HEK293T (cell line): ENCODE measurements around the gene DCANP1.

ENCODE experiments used
- ARNT ChIP-seq: fragments of 450-650 bp; IDR thresholded peaks from 2 replicates; pipeline ENCODE4 v1.6.1; 2017; ENCODE audit warnings: mild to moderate bottlenecking
- BHLHE40 ChIP-seq: fragments of 450-650 bp; IDR thresholded peaks from 2 replicates; pipeline ENCODE4 v1.6.1; 2016; ENCODE audit warnings: mild to moderate bottlenecking, moderate library complexity, borderline replicate concordance
- CTBP1 ChIP-seq: fragments of 450-650 bp; IDR thresholded peaks from 2 replicates; pipeline ENCODE4 v1.6.1; 2016; ENCODE audit warnings: borderline replicate concordance
- ELF4 ChIP-seq: fragments of 450-650 bp; IDR thresholded peaks from 2 replicates; pipeline ENCODE4 v1.6.1; 2017; ENCODE audit warnings: antibody characterized with exemption
- FOXA1 ChIP-seq: fragments of 450-650 bp; IDR thresholded peaks from 2 replicates; pipeline ENCODE4 v1.6.1; 2016; ENCODE audit warnings: mild to moderate bottlenecking
- FOXK2 ChIP-seq: fragments of 450-650 bp; IDR thresholded peaks from 2 replicates; pipeline ENCODE4 v1.6.1; 2016; ENCODE audit warnings: mild to moderate bottlenecking
- FOXM1 ChIP-seq: fragments of 450-650 bp; IDR thresholded peaks from 2 replicates; pipeline ENCODE4 v1.6.1; 2017; ENCODE audit warnings: mild to moderate bottlenecking, borderline replicate concordance
- L3MBTL2 ChIP-seq: fragments of 450-650 bp; conservative IDR thresholded peaks from 2 replicates; pipeline ENCODE4 v1.6.1; 2016; ENCODE audit warnings: mild to moderate bottlenecking
- LEF1 ChIP-seq: fragments of 450-650 bp; IDR thresholded peaks from 2 replicates; pipeline ENCODE4 v1.6.1; 2017; ENCODE audit warnings: mild to moderate bottlenecking, borderline replicate concordance
- NFRKB ChIP-seq: fragments of 450-650 bp; IDR thresholded peaks from 2 replicates; pipeline ENCODE4 v1.6.1; 2016; ENCODE audit warnings: mild to moderate bottlenecking, moderate library complexity
- SP1 ChIP-seq: fragments of 450-650 bp; IDR thresholded peaks from 2 replicates; pipeline ENCODE4 v1.6.1; 2017
- SUZ12 ChIP-seq: fragments of 450-650 bp; IDR thresholded peaks from 2 replicates; pipeline ENCODE4 v1.6.1; 2016; ENCODE audit warnings: mild to moderate bottlenecking
- TARDBP ChIP-seq: fragments of 450-650 bp; IDR thresholded peaks from 2 replicates; pipeline ENCODE4 v1.6.1; 2016
- ZNF384 ChIP-seq: fragments of 450-650 bp; IDR thresholded peaks from 2 replicates; pipeline ENCODE4 v1.6.1; 2016

DNA sequence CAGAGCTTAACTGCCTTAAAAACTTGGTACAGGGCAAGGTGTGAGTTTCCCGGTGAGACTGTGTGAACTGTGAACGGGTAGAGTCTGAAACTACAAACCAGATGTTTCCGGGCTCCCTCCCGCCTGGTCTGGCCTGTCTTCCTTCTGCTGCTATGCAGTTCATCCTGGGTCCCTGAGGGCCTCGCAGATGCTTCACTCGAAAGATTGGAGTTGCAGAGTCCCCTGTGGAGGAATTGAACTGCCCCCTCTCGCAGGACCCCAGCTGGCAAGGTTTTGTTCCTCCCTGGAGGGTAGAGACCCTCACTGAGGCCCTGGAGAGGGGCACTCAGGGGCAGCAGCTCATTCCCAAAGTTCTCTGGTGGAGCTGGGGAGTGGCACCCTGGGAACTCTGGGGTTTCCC is 533 bp downstream of the DCANP1 start:
- TF ChIP-seq BHLHE40, result no peak
- TF ChIP-seq TARDBP, result no peak
- TF ChIP-seq ELF4, result no peak
- no peak for TF ChIP-seq FOXA1
- no peak for TF ChIP-seq FOXM1
- no peak for TF ChIP-seq SUZ12
- no peak for TF ChIP-seq FOXK2
- no peak for TF ChIP-seq NFRKB
- TF ChIP-seq SP1, result no peak
- TF ChIP-seq L3MBTL2, result no peak
- no peak for TF ChIP-seq LEF1
- TF ChIP-seq ZNF384, result no peak
- no peak for TF ChIP-seq CTBP1
- TF ChIP-seq ARNT, result no peak
